H1 (cell line): Measurements from ENCODE around the gene ADAM12. TPM values are rescaled to one million over a fixed set of nuclear protein-coding genes. Genes with fewer than 3 reads are reported as not detected.
A peak's percentile ranks its signal among the peaks of the same experiment; 100 is the strongest.

Experiments
- CTCF ChIA-PET: fragments of 300-600 bp; sonication (Branson Sonifier 250); formaldehyde crosslinking; loops from one replicate; lab custom pipeline; 2021; ENCODE audit not compliant: partially characterized antibody; lab: Charles Lee
- POLR2A ChIA-PET: fragments of 300-600 bp; sonication (Branson Sonifier 250); formaldehyde crosslinking; loops from one replicate; lab custom pipeline; 2021; ENCODE audit warnings: inconsistent platforms; ENCODE audit not compliant: partially characterized antibody; lab: Charles Lee
- DNase-seq, 2 experiments: peaks; one replicate each; pipeline versions ENCODE4 v3.0.0 to v3.0.0-alpha.2; 2010 to 2022; ENCODE audit warnings: low spot score in 2 of 2, low read depth in 1 of 2, mixed read lengths in 1 of 2
- FAIRE-seq: peaks from 2 replicates; lab custom pipeline; 2011; peaks lifted over from hg19 to GRCh38; lab: Jason Lieb, UNC
- H2AFZ ChIP-seq: 2 replicates; pipeline ENCODE4 v1.8.1; 2012; ENCODE audit warnings: low read length, inconsistent platforms
- H2AK5ac ChIP-seq: 2 replicates; pipeline ENCODE4 v1.6.1; 2013; ENCODE audit warnings: low read depth, low read length
- H2BK120ac ChIP-seq: replicated peaks from 2 replicates; pipeline ENCODE3; 2013; ENCODE audit warnings: low read depth, low read length, inconsistent platforms
- H2BK12ac ChIP-seq: 2 replicates; pipeline ENCODE4 v1.6.1; 2013; ENCODE audit warnings: low read depth, low read length
- H2BK15ac ChIP-seq: 2 replicates; pipeline ENCODE4 v1.6.1; 2013; ENCODE audit warnings: low read length
- H2BK20ac ChIP-seq: 2 replicates; pipeline ENCODE4 v1.6.1; 2013; ENCODE audit warnings: low read length
- H2BK5ac ChIP-seq: 2 replicates; pipeline ENCODE4 v1.6.1; 2013; ENCODE audit warnings: low read depth, low read length
- H3K14ac ChIP-seq: 2 replicates; pipeline ENCODE4 v1.6.1; 2013; ENCODE audit warnings: inconsistent platforms; ENCODE audit not compliant: insufficient read length
- H3K18ac ChIP-seq: 2 replicates; pipeline ENCODE4 v1.6.1; 2013; ENCODE audit warnings: low read length; ENCODE audit errors: extremely low read depth
- H3K23ac ChIP-seq: 2 replicates; pipeline ENCODE4 v1.6.1; 2013; ENCODE audit warnings: inconsistent platforms; ENCODE audit not compliant: insufficient read length
- H3K23me2 ChIP-seq: 2 replicates; pipeline ENCODE4 v1.6.1; 2013; ENCODE audit warnings: low read depth, low read length
- H3K27ac ChIP-seq: 2 replicates; pipeline ENCODE4 v1.6.1; 2011; ENCODE audit warnings: low read depth, low read length, inconsistent platforms
- H3K27me3 ChIP-seq, 4 experiments: replicated peaks in 1 of 4; 1 replicate in 1 of 4; 2 replicates in 3 of 4; pipeline versions ENCODE4 v1.6.1 to v1.8.1; 2011 to 2013; ENCODE audit warnings: low read length in 3 of 4, mild to moderate bottlenecking in 3 of 4, inconsistent platforms in 2 of 4, mixed read lengths in 2 of 4, moderate library complexity in 1 of 4; ENCODE audit not compliant: control insufficient read depth in 3 of 4, insufficient read depth in 3 of 4; ENCODE audit errors: extremely low read depth in 1 of 4
- H3K36me3 ChIP-seq, 4 experiments: 2 replicates each; pipeline versions ENCODE4 v1.6.1 to v1.8.1; 2011 to 2013; ENCODE audit warnings: mild to moderate bottlenecking in 4 of 4, low read length in 3 of 4, moderate library complexity in 2 of 4, control low read depth in 1 of 4, inconsistent platforms in 1 of 4; ENCODE audit not compliant: insufficient read depth in 4 of 4, control insufficient read depth in 2 of 4
- H3K4ac ChIP-seq: replicated peaks from 2 replicates; pipeline ENCODE3; 2013; ENCODE audit warnings: low read length, low read depth, mixed read lengths, inconsistent platforms; ENCODE audit not compliant: insufficient read length
- H3K4me1 ChIP-seq, 4 experiments: replicated peaks in 1 of 4; 1 replicate in 1 of 4; 2 replicates in 3 of 4; pipeline versions ENCODE4 v1.6.1 to v1.8.1; 2011 to 2013; ENCODE audit warnings: low read length in 3 of 4, inconsistent platforms in 2 of 4, mixed read lengths in 1 of 4; ENCODE audit not compliant: insufficient read depth in 4 of 4, control insufficient read depth in 3 of 4
- H3K4me2 ChIP-seq, 2 experiments: 2 replicates each; pipeline versions ENCODE4 v1.6.1 to v1.8.1; 2011 to 2013; ENCODE audit warnings: low read depth in 2 of 2, low read length in 2 of 2, control low read depth in 1 of 2, inconsistent platforms in 1 of 2, mild to moderate bottlenecking in 1 of 2; ENCODE audit not compliant: insufficient read depth in 1 of 2
- H3K4me3 ChIP-seq, 4 experiments: fragments of 200-600, 300-600 bp in 1 of 4; sonication (generic), shearing (Covaris generic), sonication (Bioruptor Twin) in 1 of 4; 2 replicates each; pipeline versions ENCODE4 v1.5.1 to v1.8.1; 2011 to 2016; ENCODE audit warnings: low read length in 4 of 4, low read depth in 3 of 4, control low read depth in 2 of 4, inconsistent platforms in 2 of 4, mild to moderate bottlenecking in 2 of 4, mixed read lengths in 1 of 4, moderate library complexity in 1 of 4; ENCODE audit not compliant: insufficient read depth in 2 of 4; ENCODE audit errors: extremely low read depth in 1 of 4
- H3K56ac ChIP-seq: replicated peaks from 2 replicates; pipeline ENCODE3; 2013; ENCODE audit warnings: low read depth, mild to moderate bottlenecking, mixed read lengths, low read length, inconsistent platforms; ENCODE audit not compliant: insufficient read length
- H3K79me1 ChIP-seq: 2 replicates; pipeline ENCODE4 v1.6.1; 2013; ENCODE audit warnings: low read depth, low read length, control low read depth
- H3K79me2 ChIP-seq, 2 experiments: 2 replicates each; pipeline versions ENCODE4 v1.6.1 to v1.8.1; 2012 to 2013; ENCODE audit warnings: low read length in 2 of 2, mild to moderate bottlenecking in 2 of 2, inconsistent platforms in 1 of 2; ENCODE audit not compliant: insufficient read depth in 2 of 2, control insufficient read depth in 1 of 2
- H3K9ac ChIP-seq, 4 experiments: replicated peaks in 1 of 4; 1 replicate in 1 of 4; 2 replicates in 3 of 4; pipeline versions ENCODE4 v1.6.1 to v1.8.1; 2011 to 2013; ENCODE audit warnings: low read depth in 3 of 4, low read length in 3 of 4, control low read depth in 2 of 4, mild to moderate bottlenecking in 2 of 4, moderate library complexity in 2 of 4, inconsistent platforms in 1 of 4; ENCODE audit errors: extremely low read depth in 1 of 4
- H3K9me3 ChIP-seq, 2 experiments: 2 replicates each; pipeline versions ENCODE4 v1.6.1 to v1.8.1; 2012 to 2013; ENCODE audit warnings: mild to moderate bottlenecking in 2 of 2, moderate library complexity in 2 of 2, control low read depth in 1 of 2, inconsistent platforms in 1 of 2, low read depth in 1 of 2, low read length in 1 of 2, mixed read lengths in 1 of 2; ENCODE audit not compliant: insufficient read depth in 2 of 2
- H4K20me1 ChIP-seq, 2 experiments: replicated peaks in 1 of 2; 2 replicates each; pipeline versions ENCODE3 to v1.8.1; 2011 to 2013; ENCODE audit warnings: inconsistent platforms in 2 of 2, low read length in 2 of 2, mild to moderate bottlenecking in 1 of 2; ENCODE audit not compliant: insufficient read depth in 2 of 2, control insufficient read depth in 1 of 2
- H4K5ac ChIP-seq: 2 replicates; pipeline ENCODE4 v1.6.1; 2013; ENCODE audit warnings: low read length, low read depth, mixed read lengths, inconsistent platforms; ENCODE audit not compliant: insufficient read length
- H4K8ac ChIP-seq: 2 replicates; pipeline ENCODE4 v1.8.0; 2013; ENCODE audit warnings: mild to moderate bottlenecking, moderate library complexity, low read length, inconsistent platforms; ENCODE audit not compliant: insufficient read depth; ENCODE audit errors: extremely low read depth
- H4K91ac ChIP-seq: replicated peaks from 2 replicates; pipeline ENCODE3; 2013; ENCODE audit warnings: low read length, mixed read lengths, inconsistent platforms; ENCODE audit not compliant: insufficient read length
- GTF2F1 ChIP-seq: IDR thresholded peaks from 2 replicates; pipeline ENCODE4 v1.6.1; 2012; ENCODE audit warnings: low read depth, low read length, improper control_type of control experiment, borderline replicate concordance
- SIRT6 ChIP-seq: IDR thresholded peaks from one replicate; pipeline ENCODE4 v1.7.1; 2012; ENCODE audit warnings: low read length, inconsistent platforms
- SP1 ChIP-seq: IDR thresholded peaks from 2 replicates; pipeline ENCODE4 v1.6.1; 2011; ENCODE audit warnings: low read depth, low read length
- WGBS, 2 experiments: shearing (Covaris generic) in 1 of 2; methylation state at CpG; one replicate each; pipeline versions ENCODE4 v1.1.6 to v1.1.7; 2013 to 2015; ENCODE audit warnings: low lambda C conversion rate in 2 of 2, mixed read lengths in 2 of 2, inconsistent platforms in 1 of 2, low coverage in 1 of 2, missing lambda C conversion rate in 1 of 2; ENCODE audit not compliant: insufficient replicate concordance in 2 of 2, insufficient coverage in 1 of 2, insufficient read length in 1 of 2; ENCODE audit errors: extremely low coverage in 1 of 2, missing lambda C conversion rate in 1 of 2; 5-methylcytosine and 5-hydroxymethylcytosine counted together
- polyA plus RNA-seq, 7 experiments: library from polyadenylated mRNA; depleted of rRNA in 3 of 7; stranded (reverse) in 5 of 7; unstranded in 2 of 7; fragments of >200 nt in 5 of 7; fragments of 200-250 nt in 2 of 7; gene quantifications; 1 replicate in 5 of 7; 2 replicates in 1 of 7; 4 replicates in 1 of 7; pipeline versions ENCODE4 v1.2.1 to v1.2.3, GENCODE V29; 2011 to 2013; ENCODE audit warnings: missing spikeins in 2 of 7, mixed read lengths in 2 of 7
- total RNA-seq: library from RNA; stranded (reverse); fragmentation: NEBNext Ultra II Directional; extraction: Animal tissue kit (Norgen Biotek cat#: 25700); gene quantifications from 2 replicates; pipeline ENCODE4 v1.2.1, GENCODE V29; 2021

Gene ADAM12
- total and polyA plus RNA-seq, 2 of the 8 experiments (the other 6 are each of a cell fraction or from before 2014, with no cell fraction given), result 0.07 to 0.17 TPM

DNA sequence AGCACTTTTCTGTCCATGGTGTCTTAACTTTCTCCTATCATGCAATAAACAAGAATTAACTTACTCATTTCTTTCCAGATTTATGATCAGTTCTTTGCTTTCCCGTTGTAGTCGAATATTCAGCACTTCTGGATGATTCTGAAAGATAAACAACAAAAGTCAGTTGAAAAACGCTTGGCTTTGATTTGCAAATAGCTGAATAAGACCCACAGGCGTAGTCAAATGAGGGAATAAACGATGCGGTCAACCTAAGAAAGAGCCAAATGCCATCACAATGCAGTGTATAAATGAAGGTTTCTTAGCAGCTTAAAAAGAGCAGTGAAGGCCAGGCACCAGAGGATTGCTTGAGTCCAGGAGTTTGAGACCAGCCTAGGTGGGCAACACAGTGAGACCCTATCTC is 109.4 kb downstream of the ADAM12 start:
- H3K4me2 ChIP-seq, result no peak overlapping the region
- no peaks in the 10 kb centered on the region for H3K79me2 ChIP-seq
- H4K91ac ChIP-seq, result no peak overlapping the region
- no peaks in the 10 kb centered on the region for H3K9me3 ChIP-seq
- H3K23me2 ChIP-seq, result no peaks in the 10 kb centered on the region
- DNase-seq (no peak), FAIRE-seq (peak; percentile 68)
- ChIA-PET CTCF (interaction anchor here (0.9 kb wide), 1 partner anchor 108 kb away, joined by 3 read pairs; no protein-coding TSS in a partner anchor), POLR2A (no interaction called here)
- no peak overlapping the region for H2BK12ac ChIP-seq
- no peaks in the 10 kb centered on the region for H4K20me1 ChIP-seq
- H4K5ac ChIP-seq, result no peak overlapping the region
- no peak overlapping the region for H4K8ac ChIP-seq
- H3K4me1 ChIP-seq, result peaks cover 0 to 7% (median 3%) of the 10 kb centered on the region in 4 experiments; a peak in 3 of 7 replicates
- H2BK20ac ChIP-seq, result no peak overlapping the region
- WGBS, 2 experiments, result 58% methylated on average over 6 of the region's 6 CpGs; no CpG with 5 or more reads in 1 of the 2 experiments
- H2AFZ ChIP-seq, result no peak overlapping the region
- H3K27me3 ChIP-seq, result no peaks in the 10 kb centered on the region
- H3K27ac ChIP-seq, result no peak overlapping the region
- no peak overlapping the region for H3K4ac ChIP-seq
- no peak overlapping the region for H3K14ac ChIP-seq
- peak overlapping the region in 1 of 4 experiments; percentile 34; a peak in 1 of 7 replicates for H3K9ac ChIP-seq
- no peak overlapping the region for H2AK5ac ChIP-seq
- H3K56ac ChIP-seq, result no peak overlapping the region
- H3K23ac ChIP-seq, result no peak overlapping the region
- no peaks in the 10 kb centered on the region for H3K79me1 ChIP-seq
- no peak overlapping the region for H2BK5ac ChIP-seq
- no peak overlapping the region for H3K4me3 ChIP-seq
- no peak overlapping the region for H3K18ac ChIP-seq
- H2BK120ac ChIP-seq, result no peak overlapping the region
- H2BK15ac ChIP-seq, result no peak overlapping the region
- no peaks in the 10 kb centered on the region for H3K36me3 ChIP-seq
- TF ChIP-seq GTF2F1 (no peak), SP1 (no peak), SIRT6 (no peak)
